ENCODE measurements around the gene CCM2L.

DNA sequence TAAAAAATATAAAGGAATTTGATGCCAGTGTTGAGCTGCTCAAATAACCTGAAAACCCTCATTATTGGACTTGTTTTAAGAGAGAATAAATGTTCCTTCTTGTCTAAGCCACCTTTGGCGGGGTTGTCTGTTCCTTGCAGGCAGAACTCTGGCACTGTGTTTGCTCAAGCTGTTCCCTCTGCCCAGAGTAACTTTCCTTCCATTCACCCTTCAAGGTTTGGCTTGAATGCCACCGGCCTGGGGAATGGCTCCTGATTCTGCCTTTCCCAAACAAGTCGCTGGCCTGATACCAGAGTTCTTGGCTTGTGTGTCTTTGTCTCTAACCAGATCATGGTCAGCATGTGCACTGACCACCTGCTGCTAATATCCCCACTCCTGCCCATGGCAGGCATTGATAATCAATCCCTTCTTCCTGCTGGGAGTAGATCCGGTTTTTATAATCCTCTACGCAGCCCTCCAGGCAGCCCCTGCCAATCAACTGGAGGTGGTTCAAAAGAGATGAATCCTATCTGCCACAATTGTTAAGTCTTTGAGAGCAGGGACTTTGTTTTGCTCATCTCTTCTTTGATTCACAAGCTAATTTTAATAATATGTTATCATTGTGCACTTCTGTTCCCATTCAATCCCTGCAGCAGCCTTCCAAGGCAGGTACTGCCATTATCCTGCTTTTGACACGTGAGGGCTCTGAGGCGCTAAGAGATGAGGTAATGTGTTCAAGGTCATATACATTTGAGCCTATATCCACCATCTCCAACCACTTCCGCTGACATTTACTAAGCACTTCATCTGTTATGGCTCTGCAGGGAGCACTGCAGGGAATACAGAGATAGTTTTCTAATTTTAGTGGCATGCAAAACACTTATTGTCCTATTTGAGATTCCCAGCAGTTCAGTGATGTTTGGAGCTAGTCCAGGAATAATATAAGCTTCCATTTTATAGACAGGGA is 3.1 kb upstream of the CCM2L start:
- TF ChIP-seq EZH2 (IDR thresholded peaks at IDR 0.05; ENCODE audit: insufficient read depth, low read length) = no peak
- TF ChIP-seq, protein P1, sequence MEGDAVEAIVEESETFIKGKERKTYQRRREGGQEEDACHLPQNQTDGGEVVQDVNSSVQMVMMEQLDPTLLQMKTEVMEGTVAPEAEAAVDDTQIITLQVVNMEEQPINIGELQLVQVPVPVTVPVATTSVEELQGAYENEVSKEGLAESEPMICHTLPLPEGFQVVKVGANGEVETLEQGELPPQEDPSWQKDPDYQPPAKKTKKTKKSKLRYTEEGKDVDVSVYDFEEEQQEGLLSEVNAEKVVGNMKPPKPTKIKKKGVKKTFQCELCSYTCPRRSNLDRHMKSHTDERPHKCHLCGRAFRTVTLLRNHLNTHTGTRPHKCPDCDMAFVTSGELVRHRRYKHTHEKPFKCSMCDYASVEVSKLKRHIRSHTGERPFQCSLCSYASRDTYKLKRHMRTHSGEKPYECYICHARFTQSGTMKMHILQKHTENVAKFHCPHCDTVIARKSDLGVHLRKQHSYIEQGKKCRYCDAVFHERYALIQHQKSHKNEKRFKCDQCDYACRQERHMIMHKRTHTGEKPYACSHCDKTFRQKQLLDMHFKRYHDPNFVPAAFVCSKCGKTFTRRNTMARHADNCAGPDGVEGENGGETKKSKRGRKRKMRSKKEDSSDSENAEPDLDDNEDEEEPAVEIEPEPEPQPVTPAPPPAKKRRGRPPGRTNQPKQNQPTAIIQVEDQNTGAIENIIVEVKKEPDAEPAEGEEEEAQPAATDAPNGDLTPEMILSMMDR (IDR thresholded peaks at IDR 0.05; ENCODE audit: insufficient read depth, low read depth, low read length) = no peak

All from astrocyte (in vitro differentiated cells and primary cell).